CD8-positive, alpha-beta memory T cell (primary cell): ENCODE data around the gene ZNF525. TPM values are rescaled to one million over a fixed set of nuclear protein-coding genes. Genes with fewer than 3 reads are reported as not detected.
"Not testable (repeated sequence)": the region's sequence is repeated elsewhere in the genome, so short reads cannot be mapped to it uniquely, and the experiment has no call there.

Source experiments
- CTCF ChIA-PET: fragments of 350-600 bp; sonication (Branson Sonifier 250); formaldehyde crosslinking; loops from one replicate; lab custom pipeline; 2021; ENCODE audit warnings: antibody characterized with exemption; lab: Charles Lee
- POLR2A ChIA-PET: fragments of 350-600 bp; sonication (Branson Sonifier 250); formaldehyde crosslinking; loops from one replicate; lab custom pipeline; 2021; ENCODE audit warnings: antibody characterized with exemption; lab: Charles Lee
- DNase-seq, 5 donors: peaks; one replicate each; pipeline versions ENCODE4 v3.0.0 to v3.0.0-alpha.2; 2020 to 2022; ENCODE audit warnings: mixed read lengths in 1 of 5
- H3K27ac ChIP-seq: one replicate; pipeline ENCODE4 v1.7.0; 2013; ENCODE audit warnings: low read depth, mild to moderate bottlenecking, low read length, moderate library complexity
- H3K27me3 ChIP-seq: 2 replicates; pipeline ENCODE4 v1.7.0; 2013; ENCODE audit warnings: low read length, mild to moderate bottlenecking; ENCODE audit not compliant: insufficient read depth, poor library complexity, severe bottlenecking
- H3K36me3 ChIP-seq: 2 replicates; pipeline ENCODE4 v1.7.0; 2013; ENCODE audit warnings: mild to moderate bottlenecking, low read length, moderate library complexity; ENCODE audit not compliant: insufficient read depth
- H3K4me1 ChIP-seq: 2 replicates; pipeline ENCODE4 v1.7.0; 2013; ENCODE audit warnings: mild to moderate bottlenecking, low read length, moderate library complexity; ENCODE audit not compliant: insufficient read depth
- H3K4me3 ChIP-seq: 2 replicates; pipeline ENCODE4 v1.7.0; 2013; ENCODE audit warnings: mild to moderate bottlenecking, low read length
- H3K9me3 ChIP-seq: 2 replicates; pipeline ENCODE4 v1.7.0; 2013; ENCODE audit warnings: mild to moderate bottlenecking, low read length
- H3K27ac Mint-ChIP-seq, 8 donors: one replicate each; pipeline ENCODE4 v1.8.0; 2020 to 2021; ENCODE audit warnings: mixed read lengths in 8 of 8, mild to moderate bottlenecking in 6 of 8, inconsistent platforms in 3 of 8, moderate library complexity in 3 of 8
- H3K27me3 Mint-ChIP-seq, 2 donors: one replicate each; pipeline ENCODE4 v1.8.0; 2020 to 2021; ENCODE audit warnings: mixed read lengths in 2 of 2, mild to moderate bottlenecking in 1 of 2, moderate library complexity in 1 of 2
- H3K36me3 Mint-ChIP-seq, 3 donors: one replicate each; pipeline ENCODE4 v1.8.0; 2020 to 2021; ENCODE audit warnings: mixed read lengths in 3 of 3, inconsistent platforms in 1 of 3, mild to moderate bottlenecking in 1 of 3
- H3K4me1 Mint-ChIP-seq, 3 donors: one replicate each; pipeline ENCODE4 v1.8.0; 2020 to 2021; ENCODE audit warnings: mixed read lengths in 3 of 3, inconsistent platforms in 1 of 3, mild to moderate bottlenecking in 1 of 3
- H3K4me3 Mint-ChIP-seq, 7 donors: one replicate each; pipeline ENCODE4 v1.8.0; 2020 to 2021; ENCODE audit warnings: mixed read lengths in 7 of 7, mild to moderate bottlenecking in 6 of 7, moderate library complexity in 4 of 7, inconsistent platforms in 2 of 7
- H3K9me3 Mint-ChIP-seq, 5 donors: one replicate each; pipeline ENCODE4 v1.8.0; 2020 to 2022; ENCODE audit warnings: mixed read lengths in 5 of 5, mild to moderate bottlenecking in 3 of 5, moderate library complexity in 2 of 5, inconsistent platforms in 1 of 5
- polyA plus RNA-seq: library from polyadenylated mRNA; unstranded; fragments of 300-500 nt; fragmentation: Illumina TruSeq; gene quantifications from one replicate; pipeline ENCODE4 v1.2.3, GENCODE V29; 2021
- total RNA-seq, 2 experiments: library from RNA; stranded (reverse); gene quantifications; one replicate each; pipeline ENCODE4 v1.2.3, GENCODE V29; 2021

The ZNF525 gene
- total RNA-seq (10 to 100 TPM; 17.8 to 18.7 TPM), polyA plus RNA-seq (9.9 TPM)

GRCh38 chr19:53365134-53365898 lies at the start of gene ZNF525:
ZNF525 (plus strand) TSS chr19:53365705; CDS start chr19:53372282, 6,577 bp downstream.
- CTCF ChIA-PET = interaction anchor here (1.4 kb wide), 1 partner anchor 170 kb away, joined by 4 read pairs; no protein-coding TSS in a partner anchor
- Mint-ChIP-seq H3K36me3 (peaks cover 2 to 25% (median 12%) of the 10 kb centered on the region in 3 donors), H3K9me3 (peaks cover 0 to 22% (median 0%) of the 10 kb centered on the region in 5 donors), H3K27me3 (no peaks in the 10 kb centered on the region), H3K27ac (peak within 1 kb of the TSS; percentile 87 to 98 (median 96)), H3K4me1 (peaks cover 29 to 43% (median 31%) of the 10 kb centered on the region in 3 donors), H3K4me3 (peak within 1 kb of the TSS; percentile 95 to 99 (median 97))
- POLR2A ChIA-PET = no interaction called here
- Histone ChIP-seq H3K9me3 (no peaks in the 10 kb centered on the region), H3K4me3 (peak within 1 kb of the TSS; percentile 91), H3K27ac (peak within 1 kb of the TSS; percentile 75), H3K4me1 (peaks cover 4% of the 10 kb centered on the region), H3K36me3 (no peaks in the 10 kb centered on the region), H3K27me3 (no peaks in the 10 kb centered on the region)
- DNase-seq = peak; percentile 94 to 98 (median 96)

- Histone ChIP-seq H3K4me3 (no peak overlapping the region), H3K36me3 (no peaks in the 10 kb centered on the region), H3K27ac (no peak overlapping the region), H3K9me3 (no peaks in the 10 kb centered on the region), H3K4me1 (no peaks in the 10 kb centered on the region), H3K27me3 (no peaks in the 10 kb centered on the region)
- Mint-ChIP-seq H3K4me1 (peaks cover 9 to 26% (median 17%) of the 10 kb centered on the region in 3 donors), H3K27ac (no peak overlapping the region), H3K27me3 (peaks cover 28 to 48% of the 10 kb centered on the region in 2 donors), H3K4me3 (peak overlapping the region in 6 of 7 donors; percentile 23 to 72 (median 61)), H3K9me3 (peaks cover 17 to 50% (median 29%) of the 10 kb centered on the region in 5 donors), H3K36me3 (peaks cover 3 to 43% (median 11%) of the 10 kb centered on the region in 3 donors)
- DNase-seq = no peak
- ChIA-PET POLR2A (no interaction called here), CTCF (no interaction called here)
Observed at GRCh38 chr19:53328967-53329366, 36.5 kb upstream of the ZNF525 start.

GRCh38 chr19:53332484-53332883 lies 33.0 kb upstream of the ZNF525 start:
- H3K4me1 Mint-ChIP-seq = peaks cover 27 to 52% (median 46%) of the 10 kb centered on the region in 3 donors
- no peak for DNase-seq
- Histone ChIP-seq H3K4me3 (no peak overlapping the region), H3K36me3 (no peaks in the 10 kb centered on the region), H3K27me3 (no peaks in the 10 kb centered on the region), H3K27ac (no peak overlapping the region), H3K9me3 (no peaks in the 10 kb centered on the region), H3K4me1 (no peaks in the 10 kb centered on the region)
- ChIA-PET CTCF (no interaction called here), POLR2A (no interaction called here)
- H3K36me3 Mint-ChIP-seq = peaks cover 8 to 30% (median 23%) of the 10 kb centered on the region in 3 donors
- H3K9me3 Mint-ChIP-seq = peaks cover 5 to 32% (median 17%) of the 10 kb centered on the region in 5 donors
- peak overlapping the region; percentile 60 to 98 (median 96) for H3K4me3 Mint-ChIP-seq
- peak overlapping the region in 1 of 8 donors; percentile 9 for H3K27ac Mint-ChIP-seq
- peaks cover 14 to 21% of the 10 kb centered on the region in 2 donors for H3K27me3 Mint-ChIP-seq

GRCh38 chr19:53333066-53333462 lies 32.4 kb upstream of the ZNF525 start:
- Mint-ChIP-seq H3K4me1 (peaks cover 29 to 52% (median 50%) of the 10 kb centered on the region in 3 donors), H3K27ac (peak overlapping the region; percentile 84 to 99 (median 92)), H3K36me3 (peaks cover 6 to 30% (median 28%) of the 10 kb centered on the region in 3 donors), H3K27me3 (peaks cover 13 to 17% of the 10 kb centered on the region in 2 donors), H3K9me3 (peaks cover 5 to 30% (median 15%) of the 10 kb centered on the region in 5 donors), H3K4me3 (peak overlapping the region; percentile 91 to 99 (median 96))
- Histone ChIP-seq H3K36me3 (no peaks in the 10 kb centered on the region), H3K4me1 (no peaks in the 10 kb centered on the region), H3K27ac (no peak overlapping the region), H3K9me3 (no peaks in the 10 kb centered on the region), H3K4me3 (peak overlapping the region; percentile 61), H3K27me3 (no peaks in the 10 kb centered on the region)
- ChIA-PET POLR2A (interaction anchor here (0.6 kb wide), 1 partner anchor 78 kb away, joined by 4 read pairs; no protein-coding TSS in a partner anchor), CTCF (no interaction called here)
- DNase-seq = peak in 3 of 5 donors; percentile 16 to 57 (median 19)

- Histone ChIP-seq H3K36me3 (no peaks in the 10 kb centered on the region), H3K27ac (peak within 1 kb of the TSS; percentile 52), H3K9me3 (no peaks in the 10 kb centered on the region), H3K4me1 (no peaks in the 10 kb centered on the region), H3K27me3 (no peaks in the 10 kb centered on the region), H3K4me3 (peak within 1 kb of the TSS; percentile 61)
- ChIA-PET POLR2A (interaction anchor here (0.6 kb wide), 1 partner anchor 79 kb away, joined by 4 read pairs; no protein-coding TSS in a partner anchor), CTCF (no interaction called here)
- Mint-ChIP-seq H3K36me3 (peaks cover 9 to 30% (median 29%) of the 10 kb centered on the region in 3 donors), H3K4me1 (peaks cover 26 to 52% (median 47%) of the 10 kb centered on the region in 3 donors), H3K27me3 (peaks cover 9 to 11% of the 10 kb centered on the region in 2 donors), H3K27ac (peak within 1 kb of the TSS; percentile 84 to 99 (median 92)), H3K4me3 (peak within 1 kb of the TSS; percentile 91 to 99 (median 96)), H3K9me3 (peaks cover 1 to 23% (median 12%) of the 10 kb centered on the region in 5 donors)
- DNase-seq = peak; percentile 93 to 97 (median 95)
Observed at GRCh38 chr19:53333463-53334449, 31.7 kb upstream of the ZNF525 start, which contains the start of gene ZNF845. ZNF845 (plus strand) TSS chr19:53333749; CDS start chr19:53341308, 7,559 bp downstream.

GRCh38 chr19:53344403-53344802 lies 21.1 kb upstream of the ZNF525 start:
- H3K27ac Mint-ChIP-seq, H3K27me3 Mint-ChIP-seq, DNase-seq, H3K27me3 ChIP-seq, CTCF ChIA-PET, H3K4me3 Mint-ChIP-seq, H3K27ac ChIP-seq, POLR2A ChIA-PET, H3K4me1 ChIP-seq, H3K4me3 ChIP-seq: not testable (repeated sequence)
- Histone ChIP-seq H3K9me3 (peaks cover 24% of the 10 kb centered on the region), H3K36me3 (peaks cover 67% of the 10 kb centered on the region)
- H3K36me3 Mint-ChIP-seq = peaks cover 69 to 96% (median 96%) of the 10 kb centered on the region in 3 donors
- H3K4me1 Mint-ChIP-seq = peaks cover 10 to 24% (median 19%) of the 10 kb centered on the region in 3 donors
- peaks cover 30 to 92% (median 70%) of the 10 kb centered on the region in 5 donors for H3K9me3 Mint-ChIP-seq

- ChIA-PET CTCF (no interaction called here), POLR2A (no interaction called here)
- H3K36me3 ChIP-seq = peaks cover 11% of the 10 kb centered on the region
- Mint-ChIP-seq H3K9me3 (peaks cover 32 to 83% (median 80%) of the 10 kb centered on the region in 5 donors), H3K27me3 (no peaks in the 10 kb centered on the region), H3K27ac (no peak overlapping the region), H3K36me3 (peaks cover 9 to 38% (median 35%) of the 10 kb centered on the region in 3 donors), H3K4me3 (no peak overlapping the region), H3K4me1 (no peaks in the 10 kb centered on the region)
- no peak for DNase-seq
- H3K9me3 ChIP-seq = peaks cover 69% of the 10 kb centered on the region
- H3K27me3 ChIP-seq = no peaks in the 10 kb centered on the region
- no peak overlapping the region for H3K27ac ChIP-seq
- H3K4me3 ChIP-seq = peak overlapping the region; percentile 12
- no peaks in the 10 kb centered on the region for H3K4me1 ChIP-seq
Observed at GRCh38 chr19:53355739-53356138, 9.8 kb upstream of the ZNF525 start.
